Astrocyte of the cerebellum (primary cell): Measurements from ENCODE around the gene MAPKAPK3.

Experiments
- DNase-seq: peaks from one replicate; pipeline ENCODE4 v3.0.0-alpha.2; 2011; ENCODE audit warnings: low read depth
- H3K4me3 ChIP-seq: 2 replicates; pipeline ENCODE4 v1.5.1; 2011; ENCODE audit warnings: mild to moderate bottlenecking, low read depth, low read length, moderate library complexity
- in situ Hi-C: cut with HindIII; loops from 2 replicates; pipeline ENCODE4 v1.10.0; 2017; ENCODE audit warnings: low sequenced_read_pairs
- TF ChIP-seq, protein P1 (sequence below): IDR thresholded peaks from 2 replicates; pipeline ENCODE4 v1.5.1; 2012; ENCODE audit warnings: low read length, low read depth, moderate library complexity, mild to moderate bottlenecking; ENCODE audit errors: missing control alignments

The MAPKAPK3 gene

DNA sequence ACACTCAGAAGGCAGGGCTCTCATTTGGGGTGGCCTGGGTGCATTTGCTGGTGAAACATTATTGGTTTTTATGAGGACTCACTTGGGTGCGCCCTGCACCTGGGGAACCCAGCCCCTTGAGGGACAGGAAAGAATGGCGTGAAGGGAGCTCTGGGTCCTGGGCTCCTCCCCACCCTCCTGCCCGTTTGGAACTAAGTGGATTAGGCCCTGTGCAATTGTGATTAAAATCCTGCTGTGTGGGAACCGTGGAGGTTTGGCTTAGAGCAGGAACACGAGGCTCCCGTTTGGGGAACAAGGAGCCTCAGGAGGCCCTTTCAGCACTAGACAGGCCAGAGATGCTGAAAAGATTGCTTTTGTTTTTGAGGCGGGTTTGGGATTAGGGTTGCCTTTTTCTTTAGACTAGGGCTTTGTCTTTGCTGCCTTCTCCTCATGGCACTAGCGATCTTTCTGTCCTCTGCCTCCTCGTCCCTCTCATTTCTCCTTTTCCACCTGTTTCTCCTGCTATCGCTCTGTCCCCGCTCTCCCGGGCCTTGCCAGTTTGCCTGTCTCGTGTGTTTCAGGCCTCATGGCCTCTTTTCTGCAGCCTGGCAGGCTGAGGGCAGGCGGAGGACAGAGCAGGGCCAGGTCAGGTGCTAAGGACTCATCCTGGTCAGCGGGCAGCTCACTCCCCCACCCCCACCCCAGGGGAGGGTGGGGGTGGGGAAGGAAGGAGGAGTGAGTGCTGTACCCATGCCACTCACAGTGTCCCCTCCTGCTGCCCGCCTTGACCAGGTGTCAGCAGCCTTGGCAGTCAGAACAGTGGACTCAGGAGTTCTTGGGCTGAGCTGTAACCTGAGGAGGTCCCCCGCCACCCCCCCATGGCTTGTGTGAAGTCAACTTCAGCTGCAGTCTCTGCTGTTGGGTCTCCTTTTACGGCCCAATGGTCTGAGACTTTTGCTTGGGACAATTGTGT lies 8.6 kb downstream of the MAPKAPK3 start:
- no peak overlapping the region for H3K4me3 ChIP-seq
- TF ChIP-seq, protein P1, sequence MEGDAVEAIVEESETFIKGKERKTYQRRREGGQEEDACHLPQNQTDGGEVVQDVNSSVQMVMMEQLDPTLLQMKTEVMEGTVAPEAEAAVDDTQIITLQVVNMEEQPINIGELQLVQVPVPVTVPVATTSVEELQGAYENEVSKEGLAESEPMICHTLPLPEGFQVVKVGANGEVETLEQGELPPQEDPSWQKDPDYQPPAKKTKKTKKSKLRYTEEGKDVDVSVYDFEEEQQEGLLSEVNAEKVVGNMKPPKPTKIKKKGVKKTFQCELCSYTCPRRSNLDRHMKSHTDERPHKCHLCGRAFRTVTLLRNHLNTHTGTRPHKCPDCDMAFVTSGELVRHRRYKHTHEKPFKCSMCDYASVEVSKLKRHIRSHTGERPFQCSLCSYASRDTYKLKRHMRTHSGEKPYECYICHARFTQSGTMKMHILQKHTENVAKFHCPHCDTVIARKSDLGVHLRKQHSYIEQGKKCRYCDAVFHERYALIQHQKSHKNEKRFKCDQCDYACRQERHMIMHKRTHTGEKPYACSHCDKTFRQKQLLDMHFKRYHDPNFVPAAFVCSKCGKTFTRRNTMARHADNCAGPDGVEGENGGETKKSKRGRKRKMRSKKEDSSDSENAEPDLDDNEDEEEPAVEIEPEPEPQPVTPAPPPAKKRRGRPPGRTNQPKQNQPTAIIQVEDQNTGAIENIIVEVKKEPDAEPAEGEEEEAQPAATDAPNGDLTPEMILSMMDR = no peak
- in situ Hi-C loops = no loop called here
- DNase-seq = no peak

DNA sequence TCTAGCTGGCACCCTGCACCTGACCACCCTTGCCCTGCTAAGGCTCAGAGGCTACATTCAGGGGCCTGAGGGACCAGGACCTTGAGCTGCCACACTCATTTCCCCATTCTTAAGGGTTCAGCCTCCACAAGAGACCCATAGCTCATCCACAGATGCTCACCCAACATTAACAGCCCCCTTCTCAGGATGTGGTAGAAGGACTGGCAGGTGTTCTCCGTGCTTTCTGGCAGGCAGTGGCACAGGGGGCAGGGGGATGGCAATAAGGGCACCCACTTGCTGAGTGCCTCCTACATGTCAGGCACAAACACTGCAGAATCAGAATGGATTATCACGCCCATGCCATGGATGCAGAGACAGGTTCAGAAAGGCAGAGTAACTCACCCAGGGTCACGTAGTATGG lies 9.4 kb downstream of the MAPKAPK3 start:
- TF ChIP-seq, protein P1 = no peak
- H3K4me3 ChIP-seq = no peak overlapping the region
- in situ Hi-C loops = no loop called here
- no peak for DNase-seq

DNA sequence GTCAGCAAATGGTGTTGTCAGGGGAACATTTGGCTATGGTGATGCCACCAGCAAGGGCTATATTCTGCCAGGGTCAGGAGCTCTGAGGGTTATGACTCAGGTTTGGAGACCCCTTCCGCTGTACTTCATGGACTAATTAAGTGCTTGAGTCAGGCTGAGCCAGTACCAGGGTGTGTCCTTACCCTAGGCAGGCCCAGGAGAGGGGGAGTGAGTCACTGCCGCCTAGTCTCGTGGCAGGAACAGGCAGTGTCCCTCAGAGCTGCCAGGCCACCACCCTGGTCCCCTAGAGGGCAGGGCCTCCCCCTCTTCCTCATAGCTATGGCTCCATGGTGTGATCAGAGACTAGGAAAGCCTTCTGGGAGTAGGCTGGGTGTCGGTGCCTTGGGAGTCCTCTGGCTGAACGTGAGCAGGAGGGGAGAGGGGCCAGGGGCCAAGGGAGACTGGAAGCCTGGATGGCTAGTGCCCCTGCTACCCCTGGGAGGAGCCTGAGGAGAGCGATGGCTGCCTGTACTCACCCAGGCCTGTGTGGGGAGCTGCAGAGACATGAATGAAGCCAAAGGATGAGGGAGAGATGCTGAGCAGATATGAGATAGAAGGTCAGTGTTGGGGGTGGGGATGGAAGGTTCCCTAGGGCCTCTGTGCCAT lies 10.6 kb downstream of the MAPKAPK3 start:
- in situ Hi-C loops = no loop called here
- DNase-seq = no peak

DNA sequence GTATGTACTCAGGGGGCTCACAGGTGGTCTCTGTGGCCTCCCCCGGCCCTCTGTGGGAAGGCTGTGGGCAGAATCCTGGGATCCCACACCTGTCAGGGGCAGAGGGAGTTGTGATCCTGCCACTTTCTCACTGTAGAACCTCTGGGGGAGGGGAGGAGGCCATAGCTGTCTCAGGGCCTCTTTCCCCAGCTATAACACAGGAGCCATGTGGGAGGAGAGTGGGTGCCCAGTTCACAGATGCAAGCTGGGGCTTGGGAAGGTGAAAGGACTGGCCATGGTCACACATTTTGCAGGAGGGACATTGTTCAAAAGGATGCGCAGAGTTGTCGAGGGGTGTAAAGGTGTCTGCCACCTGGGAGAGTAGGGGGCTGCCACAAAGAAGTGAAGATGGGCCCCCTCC lies 11.7 kb downstream of the MAPKAPK3 start:
- DNase-seq = no peak
- no peak overlapping the region for H3K4me3 ChIP-seq
- in situ Hi-C loops = no loop called here
- TF ChIP-seq, protein P1 = no peak

More for the DNA sequence above, 10.6 kb downstream of the MAPKAPK3 start:
- no peak overlapping the region for H3K4me3 ChIP-seq
- TF ChIP-seq, protein P1 = peak; percentile 58

DNA sequence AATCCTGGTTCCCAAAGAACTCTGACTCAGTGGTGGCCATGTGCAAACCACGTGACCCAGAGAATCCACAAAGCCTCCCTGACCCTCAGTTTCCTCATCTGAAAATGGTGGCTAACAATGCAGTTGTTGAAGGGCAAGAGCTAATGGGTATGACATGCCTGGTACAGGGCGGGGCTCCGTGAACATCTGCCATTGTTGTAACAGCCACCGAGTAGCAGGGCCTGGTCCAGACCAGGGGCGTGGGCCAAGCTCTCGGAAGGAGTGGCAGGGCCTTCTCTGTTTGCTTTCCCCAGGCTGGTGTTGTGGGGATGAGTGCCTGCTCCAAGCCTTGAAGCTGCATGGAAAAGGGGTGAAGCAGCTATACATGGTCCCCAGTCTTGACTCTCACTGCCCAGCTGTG lies 13.4 kb downstream of the MAPKAPK3 start:
- H3K4me3 ChIP-seq = no peak overlapping the region
- no peak for DNase-seq
- TF ChIP-seq, protein P1 = no peak
- in situ Hi-C loops = no loop called here

DNA sequence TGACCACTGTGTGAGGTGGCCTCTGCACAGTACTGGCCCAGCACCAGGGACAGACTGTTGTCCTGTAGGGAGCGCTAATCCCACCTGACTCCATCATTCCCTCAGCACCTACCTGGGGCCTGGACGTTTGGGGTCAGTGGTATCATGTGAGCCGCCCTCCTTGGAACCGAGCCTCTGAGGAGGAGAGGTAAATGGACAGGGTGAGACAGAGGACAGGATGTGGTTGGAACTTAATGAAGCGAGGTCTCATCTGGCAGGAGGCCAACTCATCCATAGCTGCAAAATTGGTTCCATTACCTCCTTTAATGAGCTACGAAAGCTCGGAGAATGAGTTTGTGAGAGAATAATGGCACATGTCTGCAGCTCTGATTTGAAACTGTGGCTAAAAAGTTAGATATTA lies 13.9 kb downstream of the MAPKAPK3 start:
- TF ChIP-seq, protein P1 = peak; percentile 6
- peak; percentile 71 for DNase-seq
- in situ Hi-C loops = no loop called here
- no peak overlapping the region for H3K4me3 ChIP-seq
